ENCODE measurements around the gene RSPO1. TPM values are rescaled to one million over a fixed set of nuclear protein-coding genes. Genes with fewer than 3 reads are reported as not detected.

Gene RSPO1
- total and polyA plus RNA-seq, 2 of the 13 experiments (the other 11 are each of a cell fraction or from before 2014, with no cell fraction given): not detected

GRCh38 chr1:37595440-37596181, 39.1 kb downstream of the RSPO1 start, which contains the start of gene GNL2 (continued):
- 0 out of 2 replicates have a peak, but pooled peaks have one; percentile 41 for TF ChIP-seq ZNF331 (CRISPR knock-in tag; IDR thresholded peaks at IDR 0.05)
- 0 out of 2 replicates have a peak, but pooled peaks have one; percentile 58 for TF ChIP-seq AHR (CRISPR knock-in tag; IDR thresholded peaks at IDR 0.05)
- no peak for TF ChIP-seq KAT7 (CRISPR knock-in tag; IDR thresholded peaks at IDR 0.05; ENCODE audit: borderline replicate concordance)
- no peak for TF ChIP-seq CEBPB (IDR thresholded peaks at IDR 0.05; ENCODE audit: borderline replicate concordance, low read depth, low read length)
- TF ChIP-seq ZNF710 (CRISPR knock-in tag; IDR thresholded peaks at IDR 0.05; ENCODE audit: borderline replicate concordance): 0 out of 2 replicates have a peak, but pooled peaks have one; percentile 24
- TF ChIP-seq ZFP37 (CRISPR knock-in tag; IDR thresholded peaks at IDR 0.05; ENCODE audit: borderline replicate concordance): 0 out of 2 replicates have a peak, but pooled peaks have one; percentile 25
- no peak for TF ChIP-seq FOXJ3 (CRISPR knock-in tag; IDR thresholded peaks at IDR 0.05; ENCODE audit: borderline replicate concordance)
- 0 out of 2 replicates have a peak, but pooled peaks have one; percentile 55 for TF ChIP-seq CBFB (CRISPR knock-in tag; IDR thresholded peaks at IDR 0.05)
- TF ChIP-seq RXRB (CRISPR knock-in tag; IDR thresholded peaks at IDR 0.05; ENCODE audit: borderline replicate concordance): 0 out of 2 replicates have a peak, but pooled peaks have one; percentile 10
- TF ChIP-seq ZNF615 (CRISPR knock-in tag; IDR thresholded peaks at IDR 0.05; ENCODE audit: borderline replicate concordance): no peak
- TF ChIP-seq ZFP62 (CRISPR knock-in tag; IDR thresholded peaks at IDR 0.05): no peak
- TF ChIP-seq ZNF83 (CRISPR knock-in tag; IDR thresholded peaks at IDR 0.05; ENCODE audit: borderline replicate concordance): peak; percentile 24; the same call in 1 of the 2 replicates
- TF ChIP-seq RNF2 (conservative IDR thresholded peaks at IDR 0.05; ENCODE audit: low read depth): peak; percentile 68; the same call in 1 of the 2 replicates
- TF ChIP-seq ZNF33B (CRISPR knock-in tag; IDR thresholded peaks at IDR 0.05): no peak
- peak; percentile 63; the same call in 1 of the 2 replicates for TF ChIP-seq ESRRA (CRISPR knock-in tag; IDR thresholded peaks at IDR 0.05; ENCODE audit: low read depth)
- no peak for TF ChIP-seq MATR3 (CRISPR knock-in tag; IDR thresholded peaks at IDR 0.05)
- TF ChIP-seq TEF (CRISPR knock-in tag; IDR thresholded peaks at IDR 0.05): no peak
- 0 out of 2 replicates have a peak, but pooled peaks have one; percentile 30 for TF ChIP-seq ZNF12 (CRISPR knock-in tag; IDR thresholded peaks at IDR 0.05)
- 0 out of 2 replicates have a peak, but pooled peaks have one; percentile 33 for TF ChIP-seq GMEB2 (CRISPR knock-in tag; IDR thresholded peaks at IDR 0.05; ENCODE audit: low read depth)
- no peak for TF ChIP-seq ZNF569 (CRISPR knock-in tag; IDR thresholded peaks at IDR 0.05; ENCODE audit: borderline replicate concordance)
- TF ChIP-seq, protein P1, sequence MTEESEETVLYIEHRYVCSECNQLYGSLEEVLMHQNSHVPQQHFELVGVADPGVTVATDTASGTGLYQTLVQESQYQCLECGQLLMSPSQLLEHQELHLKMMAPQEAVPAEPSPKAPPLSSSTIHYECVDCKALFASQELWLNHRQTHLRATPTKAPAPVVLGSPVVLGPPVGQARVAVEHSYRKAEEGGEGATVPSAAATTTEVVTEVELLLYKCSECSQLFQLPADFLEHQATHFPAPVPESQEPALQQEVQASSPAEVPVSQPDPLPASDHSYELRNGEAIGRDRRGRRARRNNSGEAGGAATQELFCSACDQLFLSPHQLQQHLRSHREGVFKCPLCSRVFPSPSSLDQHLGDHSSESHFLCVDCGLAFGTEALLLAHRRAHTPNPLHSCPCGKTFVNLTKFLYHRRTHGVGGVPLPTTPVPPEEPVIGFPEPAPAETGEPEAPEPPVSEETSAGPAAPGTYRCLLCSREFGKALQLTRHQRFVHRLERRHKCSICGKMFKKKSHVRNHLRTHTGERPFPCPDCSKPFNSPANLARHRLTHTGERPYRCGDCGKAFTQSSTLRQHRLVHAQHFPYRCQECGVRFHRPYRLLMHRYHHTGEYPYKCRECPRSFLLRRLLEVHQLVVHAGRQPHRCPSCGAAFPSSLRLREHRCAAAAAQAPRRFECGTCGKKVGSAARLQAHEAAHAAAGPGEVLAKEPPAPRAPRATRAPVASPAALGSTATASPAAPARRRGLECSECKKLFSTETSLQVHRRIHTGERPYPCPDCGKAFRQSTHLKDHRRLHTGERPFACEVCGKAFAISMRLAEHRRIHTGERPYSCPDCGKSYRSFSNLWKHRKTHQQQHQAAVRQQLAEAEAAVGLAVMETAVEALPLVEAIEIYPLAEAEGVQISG (CRISPR knock-in tag; IDR thresholded peaks at IDR 0.05): peak; percentile 79
- no peak; the same call in 1 of the 2 replicates for TF ChIP-seq ZNF317 (CRISPR knock-in tag; IDR thresholded peaks at IDR 0.05)
- 0 out of 2 replicates have a peak, but pooled peaks have one; percentile 44 for TF ChIP-seq GZF1 (CRISPR knock-in tag; IDR thresholded peaks at IDR 0.05)
